ENCODE results near the gene TRAPPC10.

- TF ChIP-seq CTCF (conservative IDR thresholded peaks at IDR 0.05; ENCODE audit: low read length) = no peak
- no peak for TF ChIP-seq EZH2phosphoT487 (IDR thresholded peaks at IDR 0.05; ENCODE audit: borderline replicate concordance)
Observed at GRCh38 chr21:44017601-44018000, 5.5 kb downstream of the TRAPPC10 start.
